NCI-H748 (cell line): ENCODE data around the gene C1QTNF9.
"Not testable (repeated sequence)": the region's sequence is repeated elsewhere in the genome, so short reads cannot be mapped to it uniquely, and the experiment has no call there.

ENCODE experiments used
- DNase-seq: peaks from one replicate; lab custom pipeline; 2025; ENCODE audit not compliant: unreplicated experiment; lab: John Stamatoyannopoulos, UW

Gene C1QTNF9, protein sequence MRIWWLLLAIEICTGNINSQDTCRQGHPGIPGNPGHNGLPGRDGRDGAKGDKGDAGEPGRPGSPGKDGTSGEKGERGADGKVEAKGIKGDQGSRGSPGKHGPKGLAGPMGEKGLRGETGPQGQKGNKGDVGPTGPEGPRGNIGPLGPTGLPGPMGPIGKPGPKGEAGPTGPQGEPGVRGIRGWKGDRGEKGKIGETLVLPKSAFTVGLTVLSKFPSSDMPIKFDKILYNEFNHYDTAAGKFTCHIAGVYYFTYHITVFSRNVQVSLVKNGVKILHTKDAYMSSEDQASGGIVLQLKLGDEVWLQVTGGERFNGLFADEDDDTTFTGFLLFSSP

DNA sequence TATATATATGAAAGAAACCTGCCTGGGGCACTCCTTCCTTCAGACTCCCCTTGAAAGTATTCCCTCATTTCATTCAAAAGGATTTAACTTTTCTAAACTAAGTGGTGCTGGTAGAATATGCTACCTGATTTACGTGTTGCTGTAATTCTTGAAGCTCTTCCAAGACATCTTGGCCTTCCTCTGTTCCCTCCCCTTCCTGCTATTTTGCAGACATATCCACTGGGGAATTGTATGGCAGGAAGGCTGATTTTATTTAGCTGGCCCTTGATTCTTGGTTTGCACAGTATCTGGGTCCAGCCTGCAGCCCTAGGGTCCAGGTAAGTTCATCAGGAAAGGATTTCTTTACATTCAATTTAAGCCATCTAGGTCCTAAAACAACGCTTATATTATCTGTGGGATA, at the start of gene C1QTNF9:
Gene C1QTNF9 (plus strand): TSS at position 281 of the 400 bp plus-strand sequence. CDS start 6,424 bp downstream, outside the sequence.
- not testable (repeated sequence) for DNase-seq

DNA sequence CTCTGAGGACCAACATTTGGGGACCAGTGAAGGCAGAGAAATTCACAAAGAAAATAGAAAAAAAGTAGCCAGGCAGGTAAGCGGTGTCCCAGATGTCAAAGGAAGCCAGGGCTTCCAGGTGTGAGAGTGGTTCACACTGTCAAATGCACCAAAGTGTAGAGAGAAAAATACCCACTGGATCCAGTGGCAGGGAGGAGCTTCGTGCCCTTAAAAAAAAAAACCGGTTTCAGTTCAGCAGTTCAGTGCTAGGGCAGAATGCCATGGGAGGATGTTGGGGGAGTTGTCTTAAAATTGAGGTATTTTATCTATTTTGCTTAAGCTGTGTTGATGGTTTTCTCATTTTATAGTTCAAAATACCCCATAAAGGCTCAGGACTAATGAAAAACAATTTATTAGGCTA, 47.8 kb upstream of the C1QTNF9 start:
- no peak for DNase-seq

DNA sequence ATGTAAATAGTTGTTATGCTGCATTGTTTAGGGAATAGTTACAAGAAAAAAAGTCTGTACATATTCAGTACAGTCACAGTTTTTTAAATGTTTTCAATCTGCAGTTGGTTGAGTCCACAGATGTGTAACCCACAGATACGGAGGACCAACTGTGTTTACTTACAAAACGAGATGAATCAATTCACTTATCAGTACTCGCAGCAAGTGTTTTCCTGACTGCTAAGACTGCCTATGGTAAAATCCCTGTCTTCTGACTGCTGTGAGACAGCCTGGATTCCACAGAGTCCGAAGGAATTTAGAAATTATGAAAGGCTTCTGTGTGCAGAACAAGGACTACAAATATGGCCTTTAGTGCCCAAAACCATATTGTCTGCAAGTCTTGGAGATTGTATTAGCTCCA, 45.7 kb upstream of the C1QTNF9 start:
- DNase-seq: no peak

DNA sequence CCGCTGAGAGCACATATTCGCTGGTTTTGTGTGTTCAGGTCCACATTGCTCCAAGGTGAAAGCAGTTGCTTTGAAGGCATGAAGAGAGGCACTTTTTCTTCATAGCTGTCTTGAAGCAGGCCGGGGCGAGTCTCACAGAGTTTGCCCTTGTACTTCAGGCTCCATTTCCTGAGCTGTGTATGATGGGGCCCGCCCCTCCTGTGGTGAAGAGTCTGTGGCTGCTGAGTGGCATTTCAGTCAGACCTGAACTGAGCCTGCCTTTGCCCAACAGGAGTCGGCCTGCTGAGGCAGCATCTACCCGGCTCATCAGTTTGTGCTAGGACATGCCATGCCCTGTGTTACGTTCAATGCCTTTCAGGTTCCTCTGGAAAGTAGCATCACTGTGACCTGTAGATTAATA, 44.4 kb upstream of the C1QTNF9 start:
- DNase-seq: no peak

DNA sequence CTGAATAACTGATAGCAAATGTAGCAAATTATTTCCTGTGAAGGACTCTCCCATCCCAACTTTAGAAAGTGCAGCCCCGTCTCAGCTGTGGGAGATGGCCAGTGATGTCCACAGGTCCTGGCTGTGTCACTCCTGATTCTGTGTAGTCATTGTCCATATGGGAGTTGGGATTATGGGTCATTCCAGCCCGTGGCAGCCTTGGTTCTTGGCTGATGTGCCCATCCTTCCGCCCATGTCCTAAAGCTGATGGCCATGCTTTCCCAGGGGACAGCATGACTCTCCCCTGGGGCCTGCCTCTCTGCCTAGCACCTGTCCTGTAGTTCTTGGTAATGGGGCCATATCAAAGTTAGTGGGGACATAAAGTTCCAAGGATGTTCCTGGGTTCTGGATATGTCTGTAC, 43.9 kb upstream of the C1QTNF9 start:
- no peak for DNase-seq

DNA sequence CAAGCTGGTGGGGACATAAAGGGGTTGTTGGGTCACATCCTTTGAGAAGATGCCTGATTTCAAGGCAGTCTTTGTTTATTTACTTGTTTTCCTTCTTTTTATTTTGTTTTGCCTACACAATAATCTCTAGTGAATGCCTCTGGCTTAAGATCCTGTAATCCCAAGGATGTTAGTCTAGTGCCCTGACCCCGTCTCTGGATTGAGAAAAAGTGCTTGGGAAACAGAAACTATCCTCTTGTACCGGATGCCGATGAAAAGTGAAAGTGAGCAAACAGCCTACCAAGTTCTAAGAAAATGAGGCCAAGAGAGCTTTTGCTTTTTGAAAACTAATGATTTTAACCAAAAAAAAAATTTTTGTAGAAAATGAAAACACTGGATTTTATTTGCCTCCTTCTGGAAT, 42.1 kb upstream of the C1QTNF9 start:
- DNase-seq: no peak

DNA sequence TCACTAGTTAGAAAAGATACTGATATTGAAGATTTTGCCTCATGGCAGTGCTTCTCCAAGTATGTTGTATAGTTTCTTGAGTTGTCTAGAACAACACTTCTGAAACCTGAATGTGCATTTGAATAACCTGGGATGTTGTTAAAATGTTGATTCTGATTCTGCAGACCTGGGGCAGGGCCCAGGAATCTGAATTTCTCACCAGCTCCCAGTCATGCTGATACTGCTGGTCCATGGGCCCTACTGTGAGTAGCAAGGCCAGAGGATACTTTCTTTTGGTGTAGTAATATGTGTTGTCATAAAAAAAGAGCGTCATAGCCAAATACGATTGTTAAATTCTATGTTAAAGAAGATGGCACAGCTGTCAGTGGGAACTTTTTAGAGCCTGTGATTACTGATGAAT, 41.6 kb upstream of the C1QTNF9 start:
- no peak for DNase-seq

DNA sequence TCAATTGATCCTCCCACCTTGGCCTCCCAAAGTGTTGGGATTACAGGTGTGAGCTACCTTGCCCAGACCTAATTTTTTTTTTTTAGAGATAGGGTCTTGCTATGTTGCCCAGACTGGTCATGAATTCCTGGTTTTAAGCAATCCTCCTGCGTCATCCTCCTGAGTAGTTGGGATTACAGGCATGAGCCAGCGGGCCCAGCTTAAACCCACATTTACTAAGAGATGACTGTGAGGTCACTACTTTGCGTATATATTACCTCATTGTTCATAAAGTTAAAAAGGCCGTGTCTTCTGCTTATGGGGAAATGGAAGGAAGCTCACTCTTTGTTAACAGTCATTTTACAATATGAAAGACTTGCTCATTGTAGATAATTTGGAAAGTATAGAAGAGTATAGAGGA, 39.6 kb upstream of the C1QTNF9 start:
- DNase-seq: no peak

DNA sequence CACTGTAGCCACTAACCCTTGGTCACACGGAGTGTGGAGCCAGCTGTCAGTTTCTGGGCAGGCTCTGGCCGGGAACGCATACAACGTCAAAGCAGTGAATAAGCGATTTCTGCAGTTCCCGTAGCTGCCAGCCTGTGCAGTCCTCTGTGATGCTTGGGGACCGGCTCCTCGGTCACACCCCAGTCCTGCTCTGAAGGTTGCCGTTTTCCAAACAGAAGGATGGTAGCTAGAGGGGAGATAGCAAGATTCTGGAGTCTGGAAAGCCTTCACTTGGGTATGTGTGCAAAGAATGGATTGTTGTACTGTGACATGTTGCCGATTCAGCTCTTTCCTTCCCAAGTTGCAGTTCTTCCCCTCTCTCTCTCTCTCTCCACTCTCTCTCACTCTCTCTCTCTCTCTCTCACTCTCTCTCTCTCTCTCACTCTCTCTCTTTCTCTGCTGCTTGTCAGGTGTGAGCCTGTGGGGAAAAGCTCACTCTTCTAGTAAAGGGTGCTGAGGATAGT, 38.7 kb upstream of the C1QTNF9 start:
- no peak for DNase-seq

DNA sequence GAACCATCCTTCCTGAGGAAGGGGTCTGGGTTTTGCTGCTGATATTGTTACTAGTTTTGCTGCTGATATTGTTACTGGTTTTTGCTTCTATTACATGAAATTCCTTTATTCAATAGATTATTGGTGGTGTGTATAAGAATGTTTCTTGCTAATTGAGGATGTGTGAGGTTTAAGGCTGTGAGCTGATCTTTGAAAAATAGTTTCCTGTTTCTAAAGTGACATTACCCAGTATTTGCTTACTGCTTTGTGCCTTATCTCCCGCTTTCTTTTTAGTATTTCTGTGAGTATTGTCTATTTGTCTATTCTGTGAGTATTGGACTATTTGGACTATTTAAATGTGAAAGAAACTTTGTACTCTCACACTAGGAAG, 38.2 kb upstream of the C1QTNF9 start:
- DNase-seq: no peak

DNA sequence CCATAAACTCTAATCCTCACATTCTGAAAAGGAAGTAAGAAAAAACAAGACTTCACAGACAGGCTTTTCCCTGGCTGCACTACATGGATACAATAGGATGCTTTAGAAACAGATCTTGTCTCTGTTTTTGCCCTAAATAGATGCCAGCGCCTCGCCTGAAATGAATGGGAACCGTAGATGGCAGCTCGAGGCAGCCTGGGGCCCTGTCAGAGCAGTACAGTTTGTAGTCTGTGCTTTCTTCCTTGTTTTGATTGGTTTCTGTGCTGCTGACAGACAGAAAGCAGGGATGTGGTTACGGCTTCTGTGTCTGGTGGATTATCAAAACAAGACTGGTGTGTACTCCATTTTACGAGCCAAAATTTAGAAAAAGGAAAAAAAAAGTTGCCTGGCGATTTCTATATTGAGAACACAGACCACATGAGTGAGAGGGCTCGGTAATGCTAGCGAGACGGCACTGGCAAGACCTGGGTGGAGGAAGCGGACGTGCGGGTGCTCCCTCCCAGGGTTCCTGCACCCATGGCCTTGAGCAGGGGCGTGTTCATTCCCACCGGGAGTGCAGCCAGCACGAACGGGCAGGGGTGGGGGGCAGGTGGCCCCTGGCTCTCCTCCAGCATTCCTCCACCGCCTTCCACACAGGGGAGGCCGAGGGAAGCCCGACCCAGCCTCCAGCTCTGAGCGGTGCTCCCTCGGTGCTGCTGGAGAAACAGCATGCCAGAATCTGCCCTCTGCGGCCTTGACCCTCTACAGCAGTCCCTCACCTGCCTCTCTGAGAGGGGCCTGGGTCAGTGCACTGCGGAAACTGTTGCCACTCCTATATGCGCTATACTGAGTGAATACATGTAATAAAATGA, 37.6 kb upstream of the C1QTNF9 start:
- DNase-seq: no peak

DNA sequence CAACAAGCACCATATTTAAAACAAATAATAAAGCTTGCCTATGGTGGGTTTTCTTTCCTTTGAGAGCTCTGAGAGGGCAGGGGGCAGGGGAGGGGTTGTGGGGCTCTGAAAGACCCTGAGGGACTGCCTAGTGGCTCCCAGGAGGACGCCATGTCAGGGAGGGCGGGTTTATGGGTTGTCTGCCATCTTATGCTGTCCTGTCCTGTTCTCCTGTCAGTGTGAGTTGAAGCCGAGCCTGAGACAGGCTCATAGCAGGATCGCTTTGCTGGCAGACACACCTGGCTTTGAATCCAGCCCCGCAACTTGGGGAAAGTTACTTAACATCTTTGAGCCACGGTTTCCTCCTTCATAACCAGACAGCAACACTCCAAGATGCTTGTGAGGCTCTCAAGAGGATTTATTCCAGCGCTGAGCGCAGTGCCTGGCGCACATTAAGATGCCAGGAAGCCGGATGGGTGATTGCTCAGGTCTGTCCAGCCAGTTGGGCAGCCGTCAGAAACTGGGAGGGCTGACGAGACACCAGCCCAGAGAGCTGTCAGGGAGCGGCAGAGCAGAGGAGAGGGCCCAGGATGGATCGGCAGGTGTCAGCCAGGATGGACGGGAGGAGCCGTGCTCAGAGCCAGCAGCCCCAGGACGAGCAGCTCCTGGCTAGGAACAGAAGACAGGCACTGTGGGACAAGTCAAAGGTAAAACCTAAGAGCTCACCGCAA, 36.8 kb upstream of the C1QTNF9 start:
- no peak for DNase-seq

DNA sequence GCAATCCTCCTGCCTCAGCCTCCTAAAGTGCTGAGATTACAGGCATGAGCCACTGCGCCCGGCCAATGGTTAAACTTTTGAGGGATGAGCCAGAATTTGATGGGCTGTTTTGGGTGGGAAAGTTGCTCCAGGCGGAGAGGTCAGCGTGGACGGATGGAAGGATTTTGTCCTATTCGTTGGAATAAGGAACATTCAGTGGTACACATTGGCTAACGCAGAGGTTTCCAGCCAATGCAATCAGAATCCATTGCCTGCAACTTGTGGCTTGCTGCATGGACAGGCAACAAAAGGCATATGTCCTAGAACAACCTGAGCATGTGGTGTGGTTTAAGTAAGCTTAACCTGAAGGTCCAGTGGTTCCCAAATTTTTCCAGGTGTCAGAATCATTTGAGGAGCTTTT, 35.5 kb upstream of the C1QTNF9 start:
- no peak for DNase-seq

DNA sequence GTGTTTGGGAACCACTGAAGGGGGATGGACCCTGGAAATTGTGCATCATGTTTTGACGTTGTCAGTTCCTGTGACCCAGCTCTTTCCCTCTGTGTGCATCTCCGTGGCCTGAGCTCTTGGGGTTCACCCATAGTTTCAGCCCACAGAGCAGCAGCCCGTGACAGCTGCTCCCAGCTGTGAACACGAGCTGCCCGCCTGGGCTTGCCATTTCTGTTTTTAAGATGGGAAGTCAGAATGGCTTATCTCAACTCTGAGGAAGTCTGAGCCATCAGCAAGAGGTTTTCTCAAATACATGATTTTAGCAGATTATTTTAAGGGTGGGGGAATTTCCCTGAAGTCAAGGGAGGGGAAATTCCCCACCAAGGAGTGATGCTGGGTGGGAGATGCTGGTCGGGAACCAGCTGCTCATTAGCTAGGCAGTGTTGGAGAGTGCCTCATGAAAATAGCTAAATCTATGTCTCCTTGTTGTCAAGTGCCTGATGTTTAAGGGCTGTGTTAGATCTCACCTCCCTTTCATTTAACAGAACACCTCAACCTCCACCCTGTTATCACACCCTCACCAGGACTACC, 34.8 kb upstream of the C1QTNF9 start:
- no peak for DNase-seq

DNA sequence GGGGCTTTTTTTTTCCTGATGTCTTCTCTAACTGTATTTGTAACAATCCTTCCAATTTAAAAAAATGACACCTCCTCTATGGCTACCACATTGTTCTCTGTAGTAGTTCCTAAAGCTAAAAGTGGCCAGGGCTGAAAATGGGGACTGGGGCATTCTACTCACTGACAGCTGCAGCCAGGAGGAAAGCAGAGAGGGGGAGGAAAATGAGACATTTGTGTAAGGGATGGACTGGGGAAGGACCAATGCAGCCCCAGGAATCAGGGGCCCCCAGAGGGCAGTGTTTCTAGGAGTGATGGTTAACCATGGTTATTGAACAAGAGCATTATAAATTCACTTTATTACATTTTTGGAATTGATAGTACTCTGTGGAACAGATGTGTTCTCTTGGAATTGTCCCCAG, 34.3 kb upstream of the C1QTNF9 start:
- no peak for DNase-seq

DNA sequence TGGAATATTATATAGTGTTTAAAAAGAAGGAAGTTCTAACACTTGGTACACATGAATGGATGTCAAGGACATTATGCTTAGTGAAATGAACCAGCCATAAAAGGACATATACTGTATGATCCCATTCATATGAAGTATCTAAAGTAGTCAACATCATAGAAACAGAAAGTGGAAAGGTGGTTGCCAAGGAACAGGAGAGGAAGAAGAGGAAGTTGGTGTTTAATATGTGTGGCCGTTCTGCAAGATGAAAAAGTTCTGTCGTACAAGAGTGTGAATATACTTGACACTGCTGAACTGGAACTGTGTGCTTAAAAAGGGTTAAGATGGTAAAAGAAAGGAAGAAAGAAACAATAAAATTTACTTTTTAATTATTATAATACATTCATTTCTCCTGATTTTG, 33.1 kb upstream of the C1QTNF9 start:
- DNase-seq: no peak

DNA sequence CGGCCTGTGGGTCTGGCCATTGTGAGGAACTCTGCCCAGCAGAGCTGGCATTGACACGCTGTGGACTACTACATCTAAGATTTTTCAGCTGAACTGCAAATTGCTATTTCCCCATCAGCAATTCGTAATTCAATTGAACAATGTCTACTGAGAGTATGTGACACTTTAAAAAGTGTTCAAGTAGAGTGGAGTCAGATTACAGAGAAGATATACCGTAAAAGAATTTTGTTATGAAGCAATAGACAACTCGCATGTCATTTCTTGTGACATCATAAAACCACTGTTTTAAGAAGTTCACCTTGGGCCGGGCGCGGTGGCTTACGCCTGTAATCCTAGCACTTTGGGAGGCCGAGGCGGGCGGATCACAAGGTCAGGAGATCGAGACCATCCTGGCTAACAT, 32.5 kb upstream of the C1QTNF9 start:
- DNase-seq: no peak

DNA sequence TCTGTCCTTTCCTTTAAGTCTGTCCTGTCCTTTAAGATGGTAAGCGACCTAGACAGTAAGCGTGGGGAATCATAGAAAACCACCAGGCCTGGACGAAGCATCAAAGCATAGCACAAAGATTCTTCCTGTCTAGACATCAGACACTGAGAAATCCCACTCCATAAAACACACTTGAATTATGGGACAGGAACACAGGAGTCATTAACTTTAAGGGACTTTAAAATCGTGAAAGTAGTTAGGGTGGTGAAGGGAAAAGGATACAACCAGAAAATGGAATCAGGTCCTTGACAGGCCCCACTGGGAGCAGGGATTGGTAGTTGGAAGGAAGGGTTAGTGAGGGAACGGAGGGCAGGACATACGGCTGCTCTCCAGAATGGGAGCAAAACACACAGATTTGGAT, 31.6 kb upstream of the C1QTNF9 start:
- no peak for DNase-seq

DNA sequence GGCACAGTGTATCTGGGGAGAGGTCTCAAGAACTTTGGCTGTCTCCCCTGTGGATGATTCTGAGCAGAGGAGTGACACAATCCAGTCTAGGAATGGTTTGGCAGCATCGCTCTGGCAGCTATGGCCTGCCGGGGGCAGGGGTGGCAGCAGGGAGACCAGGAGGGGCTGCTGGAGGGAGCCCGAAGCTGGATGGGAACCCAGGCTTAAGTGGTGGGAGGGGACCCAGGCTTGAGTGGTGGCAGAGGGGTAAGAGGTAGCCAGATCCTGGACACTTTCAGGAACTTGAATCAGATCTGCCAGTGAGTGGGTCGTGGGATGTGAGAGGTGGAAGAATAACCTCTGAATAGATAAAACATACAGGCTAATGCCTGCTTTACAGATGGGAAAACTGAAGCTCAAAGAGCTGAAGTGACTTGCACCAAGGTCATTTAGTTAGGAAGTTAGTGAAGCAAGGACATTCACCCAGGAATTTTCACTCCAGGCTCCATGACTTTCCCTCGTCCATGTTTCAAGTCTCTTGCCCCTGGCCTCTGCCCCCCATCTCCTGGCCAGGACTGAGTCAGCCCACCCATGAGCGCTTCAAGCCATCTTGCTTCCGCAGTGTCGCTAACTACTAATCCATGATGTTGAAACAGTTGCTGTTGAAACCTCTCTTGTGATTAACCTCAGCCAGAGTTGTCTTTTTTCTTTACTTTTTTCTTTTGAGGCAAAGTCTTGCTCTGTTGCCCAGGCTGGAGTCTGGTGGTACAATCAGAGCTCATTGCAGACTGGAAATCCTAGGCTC, 29.9 kb upstream of the C1QTNF9 start:
- no peak for DNase-seq

DNA sequence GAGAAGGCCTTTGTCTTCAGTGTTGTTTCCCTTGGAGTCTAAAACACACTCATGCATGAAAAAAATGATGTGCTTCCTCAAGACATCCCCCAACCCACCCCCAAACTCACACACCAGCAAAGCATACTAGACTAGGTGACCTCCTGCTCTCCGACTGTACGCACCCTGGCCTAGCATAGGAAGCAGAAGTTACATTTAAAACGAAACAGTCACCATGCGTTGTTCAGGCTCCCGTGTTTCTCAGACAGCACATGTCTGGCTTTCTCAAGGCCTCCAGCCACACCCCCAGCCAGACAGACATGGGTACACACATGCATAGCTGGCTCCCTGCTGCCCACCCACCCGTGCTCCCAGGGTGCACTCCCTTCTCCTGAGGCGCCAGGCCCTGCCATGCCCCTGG, 28.7 kb upstream of the C1QTNF9 start:
- no peak for DNase-seq
